Liver (tissue), 9 donors: ENCODE data around the gene SLC17A9. TPM values are rescaled to one million over a fixed set of nuclear protein-coding genes. Genes with fewer than 3 reads are reported as not detected.

Experiments
- DNase-seq: peaks from one replicate; pipeline ENCODE4 v3.0.0-alpha.2; 2017; ENCODE audit warnings: low spot score
- H3K27ac ChIP-seq, 2 donors: one replicate each; pipeline ENCODE4 v1.7.0; 2013; ENCODE audit warnings: inconsistent platforms in 2 of 2, low read length in 2 of 2, control low read depth in 1 of 2, low read depth in 1 of 2, mild to moderate bottlenecking in 1 of 2
- H3K27me3 ChIP-seq, 4 donors: one replicate each; pipeline versions ENCODE4 v1.6.1 to v1.7.0; 2013; ENCODE audit warnings: low read length in 3 of 4, inconsistent platforms in 1 of 4, mild to moderate bottlenecking in 1 of 4, moderate library complexity in 1 of 4; ENCODE audit not compliant: control insufficient read depth in 4 of 4, insufficient read depth in 4 of 4
- H3K36me3 ChIP-seq, 4 donors: one replicate each; pipeline versions ENCODE4 v1.6.1 to v1.7.0; 2013; ENCODE audit warnings: low read length in 3 of 4, mild to moderate bottlenecking in 3 of 4, low read depth in 1 of 4, moderate library complexity in 1 of 4; ENCODE audit not compliant: control insufficient read depth in 4 of 4, insufficient read depth in 3 of 4
- H3K4me1 ChIP-seq, 4 donors: one replicate each; pipeline versions ENCODE4 v1.6.1 to v1.7.0; 2013; ENCODE audit warnings: low read length in 3 of 4, mild to moderate bottlenecking in 3 of 4, moderate library complexity in 1 of 4; ENCODE audit not compliant: control insufficient read depth in 4 of 4, insufficient read depth in 4 of 4
- H3K4me3 ChIP-seq, 3 donors: one replicate each; pipeline versions ENCODE4 v1.6.1 to v1.7.0; 2013; ENCODE audit warnings: low read length in 3 of 3, control low read depth in 1 of 3, low read depth in 1 of 3, mild to moderate bottlenecking in 1 of 3
- H3K9ac ChIP-seq, 2 donors: one replicate each; pipeline ENCODE4 v1.7.0; 2013; ENCODE audit warnings: low read length in 2 of 2, mild to moderate bottlenecking in 2 of 2, moderate library complexity in 2 of 2, control low read depth in 1 of 2, low read depth in 1 of 2
- H3K9me3 ChIP-seq, 4 donors: one replicate each; pipeline versions ENCODE4 v1.6.1 to v1.7.0; 2013; ENCODE audit warnings: low read length in 3 of 4; ENCODE audit not compliant: control insufficient read depth in 4 of 4
- EGR1 ChIP-seq, 2 donors: IDR thresholded peaks; 2 replicates each; pipeline ENCODE4 v1.6.1; 2016 to 2018; ENCODE audit warnings: antibody characterized with exemption in 2 of 2, low read depth in 2 of 2
- FOXA1 ChIP-seq: IDR thresholded peaks from 2 replicates; pipeline ENCODE4 v1.6.1; 2016; ENCODE audit warnings: antibody characterized with exemption
- FOXA2 ChIP-seq: IDR thresholded peaks from 2 replicates; pipeline ENCODE4 v1.6.1; 2016; ENCODE audit warnings: antibody characterized with exemption
- GABPA ChIP-seq, 2 donors: IDR thresholded peaks in 1 of 2; conservative IDR thresholded peaks in 1 of 2; 2 replicates each; pipeline ENCODE4 v1.6.1; 2016; ENCODE audit warnings: antibody characterized with exemption in 2 of 2, mild to moderate bottlenecking in 1 of 2, moderate library complexity in 1 of 2
- HNF4A ChIP-seq, 2 donors: conservative IDR thresholded peaks; 2 replicates each; pipeline ENCODE4 v1.6.1; 2016; ENCODE audit warnings: antibody characterized with exemption in 2 of 2, mild to moderate bottlenecking in 2 of 2
- HNF4G ChIP-seq: IDR thresholded peaks from 2 replicates; pipeline ENCODE4 v1.6.1; 2016; ENCODE audit warnings: antibody characterized with exemption
- JUND ChIP-seq, 2 donors: IDR thresholded peaks; 2 replicates each; pipeline ENCODE4 v1.6.1; 2016; ENCODE audit warnings: antibody characterized with exemption in 2 of 2
- NR2F2 ChIP-seq: IDR thresholded peaks from 2 replicates; pipeline ENCODE4 v1.6.1; 2016; ENCODE audit warnings: antibody characterized with exemption
- RAD21 ChIP-seq, 2 donors: IDR thresholded peaks; 2 replicates each; pipeline ENCODE4 v1.6.1; 2016; ENCODE audit warnings: antibody characterized with exemption in 2 of 2, mild to moderate bottlenecking in 2 of 2
- RXRA ChIP-seq, 2 donors: IDR thresholded peaks; 2 replicates each; pipeline ENCODE4 v1.6.1; 2017 to 2018; ENCODE audit warnings: antibody characterized with exemption in 2 of 2, mild to moderate bottlenecking in 1 of 2
- SP1 ChIP-seq: IDR thresholded peaks from 2 replicates; pipeline ENCODE4 v1.6.1; 2018; ENCODE audit warnings: antibody characterized with exemption, mild to moderate bottlenecking
- YY1 ChIP-seq: IDR thresholded peaks from 2 replicates; pipeline ENCODE4 v1.6.1; 2016; ENCODE audit warnings: antibody characterized with exemption, mild to moderate bottlenecking
- WGBS: extraction: QIAGEN DNeasy Blood & Tissue Kit; methylation state at CpG from one replicate; pipeline ENCODE4 v1.1.7; 2013; 5-methylcytosine and 5-hydroxymethylcytosine counted together
- polyA plus RNA-seq, 2 donors: library from polyadenylated mRNA; stranded (reverse) in 1 of 2; unstranded in 1 of 2; fragments of 200-250 nt in 1 of 2; fragments of >200 nt in 1 of 2; fragmentation: Nextera tagmentation in 1 of 2; extraction: Ambion mirVana in 1 of 2; gene quantifications; one replicate each; pipeline versions ENCODE4 v1.2.1 to v1.2.3, GENCODE V29; 2013 to 2015
- total RNA-seq, 2 donors: library from RNA; depleted of rRNA; stranded (reverse); fragments of >200 nt; gene quantifications; one replicate each; pipeline ENCODE4 v1.2.3, GENCODE V29; 2014
- TF ChIP-seq, protein P1 (sequence below): IDR thresholded peaks from 2 replicates; pipeline ENCODE4 v1.6.1; 2016; ENCODE audit warnings: antibody characterized with exemption
- TF ChIP-seq, protein P2 (sequence below): fragments of 150-350 bp; IDR thresholded peaks from 2 replicates; pipeline ENCODE4 v1.5.1; 2017; ENCODE audit warnings: improper control_type of control experiment, low read depth, low read length; ENCODE audit not compliant: missing input control
- TF ChIP-seq, protein P3 (sequence below): IDR thresholded peaks from 2 replicates; pipeline ENCODE4 v1.6.1; 2016; ENCODE audit warnings: antibody characterized with exemption, mild to moderate bottlenecking
- TF ChIP-seq, protein P4 (sequence below): IDR thresholded peaks from 2 replicates; pipeline ENCODE4 v1.6.1; 2016; ENCODE audit warnings: antibody characterized with exemption
- TF ChIP-seq, protein P5 (sequence below): IDR thresholded peaks from 2 replicates; pipeline ENCODE4 v1.6.1; 2016; ENCODE audit warnings: antibody characterized with exemption
- donor health status: healthy.
- donor health status: healthy.
- donor health status: healthy.
- donor health status: healthy.
- donor health status: healthy.

The SLC17A9 gene
- total and polyA plus RNA-seq, 4 donors = 16.0 to 138 (median 64.6) TPM

DNA sequence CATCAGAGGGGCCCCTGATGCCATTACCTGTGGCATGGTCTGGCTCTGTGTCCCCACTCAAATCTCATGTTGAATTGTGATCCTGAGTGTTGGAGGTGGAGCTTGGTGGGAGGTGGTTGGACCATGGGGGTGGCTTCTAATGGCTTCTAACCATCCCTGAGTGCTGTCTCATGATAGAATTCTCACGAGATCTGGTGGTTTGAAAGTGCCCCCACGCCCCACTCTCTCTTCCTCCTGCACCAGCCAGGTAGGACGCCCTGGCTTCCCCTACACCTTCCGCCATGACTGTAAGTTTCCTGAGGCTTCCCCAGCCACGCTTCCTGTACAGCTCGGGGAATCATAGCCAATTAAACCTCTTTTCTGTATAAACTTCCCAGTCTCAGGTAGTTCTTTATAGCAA lies 39.4 kb downstream of the SLC17A9 start (continued):
- no peak for TF ChIP-seq SP1

DNA sequence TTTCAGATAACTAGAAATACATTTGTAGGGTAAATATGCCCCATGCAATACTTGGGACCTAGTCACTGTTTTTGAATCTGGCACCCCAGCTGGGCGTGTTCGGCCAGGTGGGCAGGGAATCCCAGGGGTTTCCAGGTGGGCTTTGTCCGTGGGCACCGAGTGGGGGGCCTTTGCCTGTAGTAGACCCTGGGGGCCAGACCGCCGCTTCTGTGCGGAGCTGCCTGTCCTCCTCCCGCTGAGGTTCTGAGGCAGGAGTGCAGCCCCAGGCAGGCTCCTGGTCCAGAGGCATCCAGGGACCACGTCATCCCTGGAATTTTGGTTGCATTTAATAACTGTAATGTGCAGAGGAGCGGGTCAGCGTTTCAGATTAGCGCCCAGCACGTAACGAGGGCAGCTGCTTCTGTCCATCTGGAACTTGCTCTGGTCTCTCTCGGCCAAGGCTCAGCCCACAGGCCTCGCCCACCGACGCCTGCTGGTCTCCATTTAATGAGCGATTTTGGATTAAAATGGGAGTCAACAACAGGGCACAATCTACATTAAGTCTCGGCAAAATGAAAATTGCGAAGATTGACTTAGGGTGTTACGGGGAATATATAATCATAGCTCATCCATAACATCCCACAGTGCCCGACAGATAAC lies 41.5 kb downstream of the SLC17A9 start:
- 88% methylated on average over 23 of the region's 23 CpGs for WGBS
- Histone ChIP-seq H3K27me3 (peaks cover 0 to 5% (median 2%) of the 10 kb centered on the region in 4 donors), H3K9ac (no peak overlapping the region), H3K4me1 (no peaks in the 10 kb centered on the region), H3K36me3 (no peaks in the 10 kb centered on the region), H3K4me3 (no peak overlapping the region), H3K9me3 (no peaks in the 10 kb centered on the region), H3K27ac (no peak overlapping the region)
- TF ChIP-seq YY1 (no peak), JUND (IDR thresholded peaks at IDR 0.05) (no peak), FOXA1 (no peak), HNF4G (no peak), RXRA (IDR thresholded peaks at IDR 0.05) (no peak)
- TF ChIP-seq, protein P1, sequence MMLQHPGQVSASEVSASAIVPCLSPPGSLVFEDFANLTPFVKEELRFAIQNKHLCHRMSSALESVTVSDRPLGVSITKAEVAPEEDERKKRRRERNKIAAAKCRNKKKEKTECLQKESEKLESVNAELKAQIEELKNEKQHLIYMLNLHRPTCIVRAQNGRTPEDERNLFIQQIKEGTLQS = no peak
- TF ChIP-seq, protein P2, sequence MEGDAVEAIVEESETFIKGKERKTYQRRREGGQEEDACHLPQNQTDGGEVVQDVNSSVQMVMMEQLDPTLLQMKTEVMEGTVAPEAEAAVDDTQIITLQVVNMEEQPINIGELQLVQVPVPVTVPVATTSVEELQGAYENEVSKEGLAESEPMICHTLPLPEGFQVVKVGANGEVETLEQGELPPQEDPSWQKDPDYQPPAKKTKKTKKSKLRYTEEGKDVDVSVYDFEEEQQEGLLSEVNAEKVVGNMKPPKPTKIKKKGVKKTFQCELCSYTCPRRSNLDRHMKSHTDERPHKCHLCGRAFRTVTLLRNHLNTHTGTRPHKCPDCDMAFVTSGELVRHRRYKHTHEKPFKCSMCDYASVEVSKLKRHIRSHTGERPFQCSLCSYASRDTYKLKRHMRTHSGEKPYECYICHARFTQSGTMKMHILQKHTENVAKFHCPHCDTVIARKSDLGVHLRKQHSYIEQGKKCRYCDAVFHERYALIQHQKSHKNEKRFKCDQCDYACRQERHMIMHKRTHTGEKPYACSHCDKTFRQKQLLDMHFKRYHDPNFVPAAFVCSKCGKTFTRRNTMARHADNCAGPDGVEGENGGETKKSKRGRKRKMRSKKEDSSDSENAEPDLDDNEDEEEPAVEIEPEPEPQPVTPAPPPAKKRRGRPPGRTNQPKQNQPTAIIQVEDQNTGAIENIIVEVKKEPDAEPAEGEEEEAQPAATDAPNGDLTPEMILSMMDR = no peak
- no peak for DNase-seq

DNA sequence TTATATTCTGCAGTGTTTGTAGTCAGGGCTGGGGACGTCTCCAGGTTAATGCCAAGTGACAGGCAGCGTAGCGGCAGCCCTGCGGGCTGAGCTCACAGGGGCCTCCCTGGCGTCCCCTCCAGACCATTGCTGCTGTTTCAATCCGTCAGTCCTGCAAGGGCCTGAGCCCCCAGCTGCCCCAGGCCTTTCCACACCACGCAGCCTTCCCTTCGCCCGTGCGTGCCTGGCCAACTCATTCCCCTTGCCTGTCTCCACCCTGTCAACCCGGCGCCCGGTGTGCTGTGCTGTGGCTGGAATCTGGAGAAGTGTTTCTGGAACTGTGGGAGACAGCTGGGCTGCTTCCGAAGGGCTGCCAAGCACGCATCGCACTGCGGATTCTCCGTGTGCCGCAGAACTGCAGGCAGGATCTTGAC lies 42.4 kb downstream of the SLC17A9 start:
- peaks cover 0 to 9% (median 0%) of the 10 kb centered on the region in 4 donors for H3K27me3 ChIP-seq
- WGBS = 81% methylated on average over 19 of the region's 19 CpGs
- DNase-seq = no peak
- no peak overlapping the region for H3K9ac ChIP-seq
- TF ChIP-seq GABPA (IDR thresholded peaks at IDR 0.05 in 1 of 2, conservative IDR thresholded peaks at IDR 0.05 in 1 of 2) = no peak
- TF ChIP-seq, protein P3, sequence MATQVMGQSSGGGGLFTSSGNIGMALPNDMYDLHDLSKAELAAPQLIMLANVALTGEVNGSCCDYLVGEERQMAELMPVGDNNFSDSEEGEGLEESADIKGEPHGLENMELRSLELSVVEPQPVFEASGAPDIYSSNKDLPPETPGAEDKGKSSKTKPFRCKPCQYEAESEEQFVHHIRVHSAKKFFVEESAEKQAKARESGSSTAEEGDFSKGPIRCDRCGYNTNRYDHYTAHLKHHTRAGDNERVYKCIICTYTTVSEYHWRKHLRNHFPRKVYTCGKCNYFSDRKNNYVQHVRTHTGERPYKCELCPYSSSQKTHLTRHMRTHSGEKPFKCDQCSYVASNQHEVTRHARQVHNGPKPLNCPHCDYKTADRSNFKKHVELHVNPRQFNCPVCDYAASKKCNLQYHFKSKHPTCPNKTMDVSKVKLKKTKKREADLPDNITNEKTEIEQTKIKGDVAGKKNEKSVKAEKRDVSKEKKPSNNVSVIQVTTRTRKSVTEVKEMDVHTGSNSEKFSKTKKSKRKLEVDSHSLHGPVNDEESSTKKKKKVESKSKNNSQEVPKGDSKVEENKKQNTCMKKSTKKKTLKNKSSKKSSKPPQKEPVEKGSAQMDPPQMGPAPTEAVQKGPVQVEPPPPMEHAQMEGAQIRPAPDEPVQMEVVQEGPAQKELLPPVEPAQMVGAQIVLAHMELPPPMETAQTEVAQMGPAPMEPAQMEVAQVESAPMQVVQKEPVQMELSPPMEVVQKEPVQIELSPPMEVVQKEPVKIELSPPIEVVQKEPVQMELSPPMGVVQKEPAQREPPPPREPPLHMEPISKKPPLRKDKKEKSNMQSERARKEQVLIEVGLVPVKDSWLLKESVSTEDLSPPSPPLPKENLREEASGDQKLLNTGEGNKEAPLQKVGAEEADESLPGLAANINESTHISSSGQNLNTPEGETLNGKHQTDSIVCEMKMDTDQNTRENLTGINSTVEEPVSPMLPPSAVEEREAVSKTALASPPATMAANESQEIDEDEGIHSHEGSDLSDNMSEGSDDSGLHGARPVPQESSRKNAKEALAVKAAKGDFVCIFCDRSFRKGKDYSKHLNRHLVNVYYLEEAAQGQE = no peak
- TF ChIP-seq SP1 = no peak
- TF ChIP-seq HNF4G = no peak
- TF ChIP-seq, protein P1 = no peak
- no peak for TF ChIP-seq NR2F2
- TF ChIP-seq, protein P4, sequence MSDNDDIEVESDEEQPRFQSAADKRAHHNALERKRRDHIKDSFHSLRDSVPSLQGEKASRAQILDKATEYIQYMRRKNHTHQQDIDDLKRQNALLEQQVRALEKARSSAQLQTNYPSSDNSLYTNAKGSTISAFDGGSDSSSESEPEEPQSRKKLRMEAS = no peak
- TF ChIP-seq, protein P5, sequence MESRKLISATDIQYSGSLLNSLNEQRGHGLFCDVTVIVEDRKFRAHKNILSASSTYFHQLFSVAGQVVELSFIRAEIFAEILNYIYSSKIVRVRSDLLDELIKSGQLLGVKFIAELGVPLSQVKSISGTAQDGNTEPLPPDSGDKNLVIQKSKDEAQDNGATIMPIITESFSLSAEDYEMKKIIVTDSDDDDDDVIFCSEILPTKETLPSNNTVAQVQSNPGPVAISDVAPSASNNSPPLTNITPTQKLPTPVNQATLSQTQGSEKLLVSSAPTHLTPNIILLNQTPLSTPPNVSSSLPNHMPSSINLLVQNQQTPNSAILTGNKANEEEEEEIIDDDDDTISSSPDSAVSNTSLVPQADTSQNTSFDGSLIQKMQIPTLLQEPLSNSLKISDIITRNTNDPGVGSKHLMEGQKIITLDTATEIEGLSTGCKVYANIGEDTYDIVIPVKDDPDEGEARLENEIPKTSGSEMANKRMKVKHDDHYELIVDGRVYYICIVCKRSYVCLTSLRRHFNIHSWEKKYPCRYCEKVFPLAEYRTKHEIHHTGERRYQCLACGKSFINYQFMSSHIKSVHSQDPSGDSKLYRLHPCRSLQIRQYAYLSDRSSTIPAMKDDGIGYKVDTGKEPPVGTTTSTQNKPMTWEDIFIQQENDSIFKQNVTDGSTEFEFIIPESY = no peak
- no peak for TF ChIP-seq FOXA2
- TF ChIP-seq RAD21 (IDR thresholded peaks at IDR 0.05) = no peak
- TF ChIP-seq FOXA1 = no peak
- TF ChIP-seq YY1 = no peak
- TF ChIP-seq HNF4A (conservative IDR thresholded peaks at IDR 0.05) = no peak
- TF ChIP-seq, protein P2 = no peak
- no peak for TF ChIP-seq EGR1 (IDR thresholded peaks at IDR 0.05; ENCODE audit: low read depth in 2 of 2)
- TF ChIP-seq JUND (IDR thresholded peaks at IDR 0.05) = no peak
- no peaks in the 10 kb centered on the region for H3K9me3 ChIP-seq
- H3K4me1 ChIP-seq = no peaks in the 10 kb centered on the region
- H3K36me3 ChIP-seq = no peaks in the 10 kb centered on the region
- H3K4me3 ChIP-seq = no peak overlapping the region
- no peak overlapping the region for H3K27ac ChIP-seq
